SK-N-SH (cell line): ENCODE data around the gene MAD1L1. TPM values are rescaled to one million over a fixed set of nuclear protein-coding genes. Genes with fewer than 3 reads are reported as not detected.

Experiments used
- CTCF ChIA-PET: fragments of 300-600, 350-600 bp; formaldehyde crosslinking; extraction: SDS; loops from one replicate; lab custom pipeline; 2021; lab: Yijun Ruan, JAX
- POLR2A ChIA-PET: fragments of 350-600 bp; sonication (Branson Sonifier 250); formaldehyde crosslinking; extraction: SDS; loops from one replicate; lab custom pipeline; 2020; ENCODE audit warnings: antibody characterized with exemption, inconsistent platforms; lab: Yijun Ruan, JAX
- DNase-seq: peaks from one replicate; pipeline ENCODE4 v3.0.0; 2012
- H2AFZ ChIP-seq: fragments of 200-600 bp; sonication (generic); 2 replicates; pipeline ENCODE4 v1.8.1; 2016; ENCODE audit warnings: antibody characterized with exemption, mild to moderate bottlenecking, low read depth
- H3F3A ChIP-seq: fragments of 200-600 bp; sonication (generic); replicated peaks from 2 replicates; pipeline ENCODE3; 2016; ENCODE audit warnings: antibody characterized with exemption, mild to moderate bottlenecking; ENCODE audit not compliant: insufficient read depth
- H3K27ac ChIP-seq, 2 experiments: fragments of 200-500 bp in 1 of 2; fragments of 200-600 bp in 1 of 2; sonication (Bioruptor generic) in 1 of 2; sonication (generic), shearing (Covaris generic) in 1 of 2; 2 replicates each; pipeline versions ENCODE4 v1.5.1 to v1.6.1; 2014 to 2016; ENCODE audit warnings: low read depth in 2 of 2, inconsistent platforms in 1 of 2, low read length in 1 of 2, mild to moderate bottlenecking in 1 of 2, mixed read lengths in 1 of 2
- H3K27me3 ChIP-seq: fragments of 200-600 bp; sonication (generic), shearing (Covaris generic); 2 replicates; pipeline ENCODE4 v1.6.1; 2016; ENCODE audit warnings: mixed run types; ENCODE audit not compliant: insufficient read depth
- H3K36me3 ChIP-seq, 2 experiments: fragments of 200-500 bp in 1 of 2; fragments of 200-600 bp in 1 of 2; sonication (Bioruptor generic) in 1 of 2; sonication (generic) in 1 of 2; replicated peaks in 1 of 2; 2 replicates each; pipeline versions ENCODE3 to v1.5.1; 2014 to 2016; ENCODE audit warnings: low read length in 1 of 2, mild to moderate bottlenecking in 1 of 2; ENCODE audit not compliant: insufficient read depth in 2 of 2, control insufficient read depth in 1 of 2
- H3K4me1 ChIP-seq, 2 experiments: fragments of 200-500 bp in 1 of 2; fragments of 200-600 bp in 1 of 2; sonication (Bioruptor generic) in 1 of 2; sonication (generic), shearing (Covaris generic) in 1 of 2; 2 replicates each; pipeline versions ENCODE4 v1.5.1 to v1.6.1; 2014 to 2016; ENCODE audit warnings: low read depth in 1 of 2, low read length in 1 of 2, mixed run types in 1 of 2; ENCODE audit not compliant: insufficient read depth in 2 of 2, control insufficient read depth in 1 of 2
- H3K4me2 ChIP-seq: fragments of 200-600 bp; sonication (generic), shearing (Covaris generic); 2 replicates; pipeline ENCODE4 v1.6.1; 2017; ENCODE audit warnings: mixed run types
- H3K4me3 ChIP-seq, 2 experiments: fragments of 200-500 bp in 1 of 2; fragments of 200-600 bp in 1 of 2; sonication (Bioruptor generic) in 1 of 2; sonication (generic), shearing (Covaris generic) in 1 of 2; 2 replicates each; pipeline versions ENCODE4 v1.5.1 to v1.8.1; 2014 to 2016; ENCODE audit warnings: low read depth in 2 of 2, inconsistent platforms in 1 of 2, low read length in 1 of 2, mild to moderate bottlenecking in 1 of 2, mixed read lengths in 1 of 2, moderate library complexity in 1 of 2
- H3K79me2 ChIP-seq: fragments of 200-600 bp; sonication (generic); 2 replicates; pipeline ENCODE4 v1.8.1; 2017; ENCODE audit warnings: mild to moderate bottlenecking; ENCODE audit not compliant: insufficient read depth
- H3K9ac ChIP-seq: fragments of 200-600 bp; sonication (generic); 2 replicates; pipeline ENCODE4 v1.6.1; 2017; ENCODE audit warnings: mixed run types
- H3K9me2 ChIP-seq: fragments of 200-600 bp; sonication (generic); 2 replicates; pipeline ENCODE4 v1.6.1; 2017; ENCODE audit warnings: mixed run types
- H3K9me3 ChIP-seq: fragments of 200-600 bp; sonication (generic); 2 replicates; pipeline ENCODE4 v1.6.1; 2017; ENCODE audit warnings: mixed run types, mild to moderate bottlenecking, moderate library complexity
- H4K20me1 ChIP-seq: fragments of 200-600 bp; sonication (generic); 2 replicates; pipeline ENCODE4 v1.6.1; 2017; ENCODE audit warnings: mild to moderate bottlenecking, mixed run types; ENCODE audit not compliant: insufficient read depth
- CHD2 ChIP-seq: fragments of 150-350 bp; IDR thresholded peaks from 2 replicates; pipeline ENCODE4 v1.6.1; 2018; ENCODE audit warnings: low read length; ENCODE audit not compliant: partially characterized antibody
- EP300 ChIP-seq, 2 experiments: IDR thresholded peaks; 2 replicates each; pipeline versions ENCODE4 v1.4.0 to v1.6.1; 2012; ENCODE audit warnings: borderline replicate concordance in 1 of 2, low read depth in 1 of 2, low read length in 1 of 2
- GABPA ChIP-seq: IDR thresholded peaks from 2 replicates; pipeline ENCODE4 v1.4.0; 2012; ENCODE audit warnings: low read depth, mild to moderate bottlenecking
- GATA2 ChIP-seq: sonication (generic); formaldehyde crosslinking; IDR thresholded peaks from 2 replicates; pipeline ENCODE4 v1.5.0; 2020; ENCODE audit warnings: mild to moderate bottlenecking, missing genetic modification reagents
- JUND ChIP-seq: IDR thresholded peaks from 2 replicates; pipeline ENCODE4 v1.4.0; 2012
- NFIC ChIP-seq: IDR thresholded peaks from 2 replicates; pipeline ENCODE4 v1.4.0; 2012; ENCODE audit warnings: borderline replicate concordance
- RAD21 ChIP-seq: IDR thresholded peaks from 2 replicates; pipeline ENCODE4 v1.6.1; 2012; ENCODE audit warnings: mild to moderate bottlenecking, low read length
- RCOR1 ChIP-seq: fragments of 150-350 bp; IDR thresholded peaks from 2 replicates; pipeline ENCODE4 v1.6.1; 2017; ENCODE audit warnings: antibody characterized with exemption, low read length
- RFX5 ChIP-seq: IDR thresholded peaks from 2 replicates; pipeline ENCODE4 v1.6.1; 2012; ENCODE audit warnings: mild to moderate bottlenecking, improper control_type of control experiment, low read length
- TAF1 ChIP-seq: IDR thresholded peaks from 2 replicates; pipeline ENCODE4 v1.6.1; 2012; ENCODE audit warnings: low read depth, mild to moderate bottlenecking, low read length, moderate library complexity, borderline replicate concordance
- TCF12 ChIP-seq: IDR thresholded peaks from 2 replicates; pipeline ENCODE4 v1.4.0; 2012
- TEAD4 ChIP-seq: IDR thresholded peaks from 2 replicates; pipeline ENCODE4 v1.4.0; 2012; ENCODE audit warnings: mild to moderate bottlenecking, borderline replicate concordance; ENCODE audit not compliant: insufficient read depth
- WGBS: methylation state at CpG from one replicate; pipeline ENCODE4 v1.1.6; 2017; ENCODE audit warnings: low lambda C conversion rate; 5-methylcytosine and 5-hydroxymethylcytosine counted together
- polyA plus RNA-seq, 3 experiments: library from polyadenylated mRNA; depleted of rRNA; stranded (reverse); fragments of >200 nt; gene quantifications; 2 replicates each; pipeline ENCODE4 v1.2.3, GENCODE V29; 2012
- TF ChIP-seq, protein P1 (sequence below): IDR thresholded peaks from 2 replicates; pipeline ENCODE4 v1.6.1; 2012; ENCODE audit warnings: mild to moderate bottlenecking, low read depth, low read length, moderate library complexity
- TF ChIP-seq, protein P2 (sequence below): IDR thresholded peaks from 2 replicates; pipeline ENCODE4 v1.4.0; 2012; ENCODE audit warnings: low read depth
- TF ChIP-seq, protein P3 (sequence below): fragments of 150-350 bp; IDR thresholded peaks from 2 replicates; pipeline ENCODE4 v1.6.1; 2017; ENCODE audit warnings: antibody characterized with exemption, low read length, low read depth, borderline replicate concordance
- TF ChIP-seq, protein P4 (sequence below): IDR thresholded peaks from 2 replicates; pipeline ENCODE4 v1.4.0; 2012; ENCODE audit warnings: low read depth, borderline replicate concordance

Gene MAD1L1
- polyA plus RNA-seq, 1 of the 3 experiments (the other 2 are of a cell fraction): 46.2 TPM

DNA sequence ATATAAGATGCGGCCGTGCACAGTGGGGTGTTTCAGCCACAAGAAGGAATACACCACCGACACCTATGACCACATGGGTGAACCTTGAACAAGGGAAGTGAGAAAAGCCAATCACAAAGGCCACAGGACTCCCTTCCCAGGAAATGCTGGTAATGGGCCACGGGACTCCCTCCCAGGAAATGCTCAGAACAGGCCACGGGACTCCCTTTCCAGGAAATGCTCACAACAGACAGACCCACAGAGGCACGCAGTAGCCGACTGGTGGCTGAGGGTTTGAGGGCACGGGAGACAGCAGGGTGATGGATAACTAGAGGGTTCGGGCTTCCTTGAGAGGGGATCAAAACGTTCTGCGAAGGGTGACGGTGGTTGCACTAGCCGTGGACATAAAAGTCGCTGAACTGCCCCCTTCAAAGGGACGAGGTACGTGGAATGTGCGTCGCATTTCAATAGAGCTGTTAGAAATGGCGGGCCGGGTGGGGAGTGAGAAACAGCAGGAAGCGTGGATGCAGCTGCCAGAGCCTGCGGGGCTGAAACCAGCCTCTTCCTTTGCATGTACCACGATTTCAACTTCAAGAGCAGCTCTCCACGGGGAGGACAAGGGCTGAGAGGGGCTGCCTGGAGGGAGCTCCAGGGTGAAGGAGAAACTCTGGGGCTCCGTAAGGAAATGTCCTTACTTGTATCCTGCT lies 288.7 kb downstream of the MAD1L1 start (continued):
- TF ChIP-seq, protein P1, sequence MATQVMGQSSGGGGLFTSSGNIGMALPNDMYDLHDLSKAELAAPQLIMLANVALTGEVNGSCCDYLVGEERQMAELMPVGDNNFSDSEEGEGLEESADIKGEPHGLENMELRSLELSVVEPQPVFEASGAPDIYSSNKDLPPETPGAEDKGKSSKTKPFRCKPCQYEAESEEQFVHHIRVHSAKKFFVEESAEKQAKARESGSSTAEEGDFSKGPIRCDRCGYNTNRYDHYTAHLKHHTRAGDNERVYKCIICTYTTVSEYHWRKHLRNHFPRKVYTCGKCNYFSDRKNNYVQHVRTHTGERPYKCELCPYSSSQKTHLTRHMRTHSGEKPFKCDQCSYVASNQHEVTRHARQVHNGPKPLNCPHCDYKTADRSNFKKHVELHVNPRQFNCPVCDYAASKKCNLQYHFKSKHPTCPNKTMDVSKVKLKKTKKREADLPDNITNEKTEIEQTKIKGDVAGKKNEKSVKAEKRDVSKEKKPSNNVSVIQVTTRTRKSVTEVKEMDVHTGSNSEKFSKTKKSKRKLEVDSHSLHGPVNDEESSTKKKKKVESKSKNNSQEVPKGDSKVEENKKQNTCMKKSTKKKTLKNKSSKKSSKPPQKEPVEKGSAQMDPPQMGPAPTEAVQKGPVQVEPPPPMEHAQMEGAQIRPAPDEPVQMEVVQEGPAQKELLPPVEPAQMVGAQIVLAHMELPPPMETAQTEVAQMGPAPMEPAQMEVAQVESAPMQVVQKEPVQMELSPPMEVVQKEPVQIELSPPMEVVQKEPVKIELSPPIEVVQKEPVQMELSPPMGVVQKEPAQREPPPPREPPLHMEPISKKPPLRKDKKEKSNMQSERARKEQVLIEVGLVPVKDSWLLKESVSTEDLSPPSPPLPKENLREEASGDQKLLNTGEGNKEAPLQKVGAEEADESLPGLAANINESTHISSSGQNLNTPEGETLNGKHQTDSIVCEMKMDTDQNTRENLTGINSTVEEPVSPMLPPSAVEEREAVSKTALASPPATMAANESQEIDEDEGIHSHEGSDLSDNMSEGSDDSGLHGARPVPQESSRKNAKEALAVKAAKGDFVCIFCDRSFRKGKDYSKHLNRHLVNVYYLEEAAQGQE: no peak

DNA sequence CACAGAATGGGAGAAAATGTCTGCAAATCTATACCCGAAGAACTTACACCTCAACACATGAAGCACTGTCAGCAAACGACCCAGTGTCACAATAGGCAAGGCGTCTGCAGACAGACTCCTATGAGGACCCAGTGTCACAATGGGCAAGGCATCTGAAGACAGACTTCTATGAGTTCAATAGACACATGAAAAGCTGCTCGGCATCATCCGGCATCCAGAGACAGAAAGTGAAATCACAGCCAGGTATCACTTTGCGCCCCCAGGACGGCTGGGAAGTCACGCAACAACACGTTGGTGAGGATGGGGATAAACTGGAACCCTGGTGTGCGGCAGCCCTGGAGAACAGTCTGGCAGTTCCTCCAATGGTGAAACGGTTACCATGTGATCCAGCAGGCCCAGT lies 289.4 kb downstream of the MAD1L1 start:
- WGBS: 79% methylated on average over 11 of the region's 11 CpGs
- H4K20me1 ChIP-seq: no peaks in the 10 kb centered on the region; the same call in 1 of the 2 replicates
- H3K79me2 ChIP-seq: no peaks in the 10 kb centered on the region
- no peaks in the 10 kb centered on the region for H3K36me3 ChIP-seq
- no peak overlapping the region for H3K9ac ChIP-seq
- no peak overlapping the region for H3K4me3 ChIP-seq
- ChIA-PET POLR2A (no interaction called here), CTCF (interaction anchor here (1.6 kb wide), 1 partner anchor 65 kb away, joined by 3 read pairs; no protein-coding TSS in a partner anchor)
- H3K9me2 ChIP-seq: no peaks in the 10 kb centered on the region
- TF ChIP-seq TAF1 (no peak), TCF12 (no peak), TEAD4 (no peak), RFX5 (no peak), JUND (no peak), NFIC (no peak), CHD2 (no peak)
- TF ChIP-seq, protein P2, sequence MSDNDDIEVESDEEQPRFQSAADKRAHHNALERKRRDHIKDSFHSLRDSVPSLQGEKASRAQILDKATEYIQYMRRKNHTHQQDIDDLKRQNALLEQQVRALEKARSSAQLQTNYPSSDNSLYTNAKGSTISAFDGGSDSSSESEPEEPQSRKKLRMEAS: no peak
- TF ChIP-seq, protein P3, sequence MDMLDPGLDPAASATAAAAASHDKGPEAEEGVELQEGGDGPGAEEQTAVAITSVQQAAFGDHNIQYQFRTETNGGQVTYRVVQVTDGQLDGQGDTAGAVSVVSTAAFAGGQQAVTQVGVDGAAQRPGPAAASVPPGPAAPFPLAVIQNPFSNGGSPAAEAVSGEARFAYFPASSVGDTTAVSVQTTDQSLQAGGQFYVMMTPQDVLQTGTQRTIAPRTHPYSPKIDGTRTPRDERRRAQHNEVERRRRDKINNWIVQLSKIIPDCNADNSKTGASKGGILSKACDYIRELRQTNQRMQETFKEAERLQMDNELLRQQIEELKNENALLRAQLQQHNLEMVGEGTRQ: no peak
- H3K4me2 ChIP-seq: no peak overlapping the region
- H3F3A ChIP-seq: no peaks in the 10 kb centered on the region
- no peaks in the 10 kb centered on the region for H3K9me3 ChIP-seq
- H3K4me1 ChIP-seq: peaks cover 0 to 10% of the 10 kb centered on the region in 2 experiments; a peak in 1 of 4 replicates
- H3K27ac ChIP-seq: no peak overlapping the region
- no peak overlapping the region for H2AFZ ChIP-seq
- DNase-seq: no peak
- no peaks in the 10 kb centered on the region for H3K27me3 ChIP-seq

DNA sequence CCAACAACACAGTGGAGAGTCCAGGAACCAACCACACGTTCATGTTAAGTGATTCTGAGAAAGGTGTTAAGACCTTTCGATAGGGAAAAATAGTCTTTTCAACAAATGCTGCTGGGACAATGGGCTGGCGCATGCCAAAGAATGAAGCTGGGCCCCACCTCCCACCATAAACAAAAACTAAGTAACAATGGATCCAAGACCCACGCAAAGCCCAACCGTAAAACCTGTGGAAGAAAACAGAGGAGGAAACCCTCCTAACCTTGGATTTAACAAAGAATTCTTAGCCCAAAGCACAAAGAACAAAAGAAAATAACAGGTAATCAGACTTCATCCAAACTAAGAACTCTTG lies 289.8 kb downstream of the MAD1L1 start:
- no peaks in the 10 kb centered on the region for H3K79me2 ChIP-seq
- no peak overlapping the region for H2AFZ ChIP-seq
- no peaks in the 10 kb centered on the region for H3K36me3 ChIP-seq
- CTCF ChIA-PET: no interaction called here
- peaks cover 0 to 10% of the 10 kb centered on the region in 2 experiments; a peak in 1 of 4 replicates for H3K4me1 ChIP-seq
- no peak overlapping the region for H3K9ac ChIP-seq
- 81% methylated on average over 5 of the region's 5 CpGs for WGBS
- H3K9me3 ChIP-seq: no peaks in the 10 kb centered on the region
- no peak overlapping the region for H3K27ac ChIP-seq
- H3K9me2 ChIP-seq: no peaks in the 10 kb centered on the region
- no peaks in the 10 kb centered on the region; the same call in 1 of the 2 replicates for H4K20me1 ChIP-seq
- POLR2A ChIA-PET: no interaction called here
- no peak overlapping the region for H3K4me3 ChIP-seq
- H3K27me3 ChIP-seq: no peaks in the 10 kb centered on the region
- H3K4me2 ChIP-seq: no peak overlapping the region
- no peak for DNase-seq
- H3F3A ChIP-seq: no peaks in the 10 kb centered on the region
- TF ChIP-seq NFIC (no peak), GATA2 (no peak), CHD2 (no peak), GABPA (no peak), RAD21 (no peak), RCOR1 (no peak), JUND (no peak), EP300 (IDR thresholded peaks at IDR 0.05; ENCODE audit: borderline replicate concordance in 1 of 2, low read depth in 1 of 2, low read length in 1 of 2) (no peak)
- TF ChIP-seq, protein P4, sequence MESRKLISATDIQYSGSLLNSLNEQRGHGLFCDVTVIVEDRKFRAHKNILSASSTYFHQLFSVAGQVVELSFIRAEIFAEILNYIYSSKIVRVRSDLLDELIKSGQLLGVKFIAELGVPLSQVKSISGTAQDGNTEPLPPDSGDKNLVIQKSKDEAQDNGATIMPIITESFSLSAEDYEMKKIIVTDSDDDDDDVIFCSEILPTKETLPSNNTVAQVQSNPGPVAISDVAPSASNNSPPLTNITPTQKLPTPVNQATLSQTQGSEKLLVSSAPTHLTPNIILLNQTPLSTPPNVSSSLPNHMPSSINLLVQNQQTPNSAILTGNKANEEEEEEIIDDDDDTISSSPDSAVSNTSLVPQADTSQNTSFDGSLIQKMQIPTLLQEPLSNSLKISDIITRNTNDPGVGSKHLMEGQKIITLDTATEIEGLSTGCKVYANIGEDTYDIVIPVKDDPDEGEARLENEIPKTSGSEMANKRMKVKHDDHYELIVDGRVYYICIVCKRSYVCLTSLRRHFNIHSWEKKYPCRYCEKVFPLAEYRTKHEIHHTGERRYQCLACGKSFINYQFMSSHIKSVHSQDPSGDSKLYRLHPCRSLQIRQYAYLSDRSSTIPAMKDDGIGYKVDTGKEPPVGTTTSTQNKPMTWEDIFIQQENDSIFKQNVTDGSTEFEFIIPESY: no peak
- TF ChIP-seq, protein P3: no peak
- TF ChIP-seq, protein P2: no peak
